Measurements from ENCODE around the gene CST11.

DNA sequence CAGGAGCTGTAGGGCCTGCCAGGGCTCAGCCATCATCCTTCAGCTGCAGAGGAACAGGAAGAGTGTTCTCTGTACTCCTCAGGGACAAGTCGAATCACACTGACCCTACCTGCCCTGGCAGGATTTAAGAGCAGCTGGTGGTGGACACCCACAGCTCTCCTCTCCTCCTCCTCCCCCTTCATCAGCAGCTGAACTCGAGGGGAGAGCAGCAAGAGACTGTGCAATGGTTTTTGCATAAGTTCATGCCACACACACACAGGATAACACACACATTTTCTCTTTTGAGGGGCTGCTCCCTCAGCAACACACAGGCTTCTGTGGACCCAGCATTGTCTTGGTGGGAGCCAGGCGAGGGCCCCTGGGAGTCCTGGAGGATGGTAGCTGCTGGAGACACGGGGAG lies at the start of gene CST11:
- TF ChIP-seq, protein P1, sequence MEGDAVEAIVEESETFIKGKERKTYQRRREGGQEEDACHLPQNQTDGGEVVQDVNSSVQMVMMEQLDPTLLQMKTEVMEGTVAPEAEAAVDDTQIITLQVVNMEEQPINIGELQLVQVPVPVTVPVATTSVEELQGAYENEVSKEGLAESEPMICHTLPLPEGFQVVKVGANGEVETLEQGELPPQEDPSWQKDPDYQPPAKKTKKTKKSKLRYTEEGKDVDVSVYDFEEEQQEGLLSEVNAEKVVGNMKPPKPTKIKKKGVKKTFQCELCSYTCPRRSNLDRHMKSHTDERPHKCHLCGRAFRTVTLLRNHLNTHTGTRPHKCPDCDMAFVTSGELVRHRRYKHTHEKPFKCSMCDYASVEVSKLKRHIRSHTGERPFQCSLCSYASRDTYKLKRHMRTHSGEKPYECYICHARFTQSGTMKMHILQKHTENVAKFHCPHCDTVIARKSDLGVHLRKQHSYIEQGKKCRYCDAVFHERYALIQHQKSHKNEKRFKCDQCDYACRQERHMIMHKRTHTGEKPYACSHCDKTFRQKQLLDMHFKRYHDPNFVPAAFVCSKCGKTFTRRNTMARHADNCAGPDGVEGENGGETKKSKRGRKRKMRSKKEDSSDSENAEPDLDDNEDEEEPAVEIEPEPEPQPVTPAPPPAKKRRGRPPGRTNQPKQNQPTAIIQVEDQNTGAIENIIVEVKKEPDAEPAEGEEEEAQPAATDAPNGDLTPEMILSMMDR (IDR thresholded peaks at IDR 0.05 in 4 of 5, conservative IDR thresholded peaks at IDR 0.05 in 1 of 5): no peak
- TF ChIP-seq POLR2A (IDR thresholded peaks at IDR 0.05): no peak
